EH (cell line): ENCODE data around the gene GRAPL.
"Not testable (repeated sequence)": the region's sequence is repeated elsewhere in the genome, so short reads cannot be mapped to it uniquely, and the experiment has no call there.

ENCODE experiments used
- DNase-seq: peaks from one replicate; pipeline ENCODE4 v3.0.0-alpha.2; 2015; ENCODE audit warnings: low read depth

Gene GRAPL

DNA sequence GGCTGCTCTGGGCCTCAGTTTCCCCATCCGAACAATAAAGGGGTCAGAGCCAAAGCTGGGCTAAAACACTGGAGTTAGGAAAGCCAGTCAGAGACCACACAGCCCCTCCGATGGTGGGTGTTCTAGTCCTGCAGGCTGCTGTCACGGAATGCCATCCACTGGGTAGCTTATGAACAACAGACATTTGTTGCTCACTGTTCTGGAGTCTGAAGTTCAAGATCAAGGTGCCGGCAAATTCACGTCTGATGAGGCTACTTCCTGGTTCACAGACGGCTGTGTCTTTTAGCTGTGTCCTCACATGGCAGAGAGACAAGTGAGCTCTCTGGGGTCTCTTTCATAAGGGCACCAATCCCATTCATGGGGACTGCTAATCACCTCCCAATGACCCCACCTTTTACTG is 9.2 kb downstream of the GRAPL start:
- not testable (repeated sequence) for DNase-seq

DNA sequence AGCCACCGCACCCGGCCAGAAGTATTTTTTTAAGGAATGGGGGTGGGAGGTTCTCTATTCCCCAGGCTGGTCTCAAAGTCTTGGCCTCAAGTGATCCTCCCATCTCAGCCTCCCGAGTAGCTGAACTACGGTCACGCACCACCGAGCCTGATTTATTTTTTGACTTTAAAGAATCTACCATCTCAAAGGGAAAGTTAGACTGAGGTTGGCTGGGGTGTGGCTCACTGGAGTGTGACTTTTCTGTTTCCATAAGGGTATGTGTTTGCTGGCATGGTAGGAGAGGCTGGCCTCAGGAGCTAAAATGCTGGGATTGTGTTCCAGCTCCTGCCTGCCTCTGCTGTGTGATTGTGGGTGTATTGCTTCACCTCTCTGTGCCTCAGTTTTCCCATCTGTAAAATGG is 10.6 kb downstream of the GRAPL start:
- DNase-seq: not testable (repeated sequence)

DNA sequence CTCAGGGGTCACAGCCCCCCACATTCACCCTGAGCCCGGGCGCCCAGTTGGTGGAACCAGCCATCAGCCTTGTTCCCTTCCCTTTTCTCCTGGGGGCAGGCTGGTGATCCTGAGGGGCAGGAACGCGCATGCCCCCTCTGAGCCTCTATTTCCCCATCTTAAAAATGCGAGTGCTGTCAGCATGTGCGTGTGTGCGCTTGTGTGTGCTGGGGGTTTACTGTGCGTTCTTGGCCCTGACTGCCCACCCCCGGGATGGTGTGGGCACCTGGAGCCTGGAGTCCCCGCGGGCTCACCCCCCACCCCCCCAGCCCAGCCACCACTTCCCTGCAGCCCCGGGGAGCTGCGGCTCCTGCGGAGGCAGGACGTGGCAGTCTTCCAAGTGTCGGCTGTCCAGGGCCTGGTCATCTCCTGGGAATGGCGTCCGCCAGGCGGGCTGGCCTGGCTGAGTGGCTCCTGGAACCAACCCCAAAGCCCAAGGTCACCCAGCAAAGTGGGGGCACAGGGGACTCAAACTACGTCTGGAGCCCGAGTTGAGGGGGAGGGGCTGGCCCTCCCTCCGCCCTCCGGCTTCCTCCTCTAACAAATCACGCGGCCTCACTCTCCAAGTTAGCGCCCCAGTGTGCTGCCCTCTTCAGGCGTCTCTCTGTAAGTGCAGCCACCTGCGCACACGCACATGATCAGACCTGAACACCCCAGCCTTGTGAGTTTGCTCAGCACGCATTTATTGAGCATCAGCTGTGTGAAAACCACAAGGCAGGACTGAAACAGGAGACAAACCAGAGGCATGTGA is 14.2 kb downstream of the GRAPL start:
- DNase-seq: not testable (repeated sequence)

- not testable (repeated sequence) for DNase-seq
Observed at GRCh38 chr17:19142419-19142818, 15.0 kb downstream of the GRAPL start.

GRCh38 chr17:19143097-19143777 is 15.8 kb downstream of the GRAPL start:
- DNase-seq: not testable (repeated sequence)

DNA sequence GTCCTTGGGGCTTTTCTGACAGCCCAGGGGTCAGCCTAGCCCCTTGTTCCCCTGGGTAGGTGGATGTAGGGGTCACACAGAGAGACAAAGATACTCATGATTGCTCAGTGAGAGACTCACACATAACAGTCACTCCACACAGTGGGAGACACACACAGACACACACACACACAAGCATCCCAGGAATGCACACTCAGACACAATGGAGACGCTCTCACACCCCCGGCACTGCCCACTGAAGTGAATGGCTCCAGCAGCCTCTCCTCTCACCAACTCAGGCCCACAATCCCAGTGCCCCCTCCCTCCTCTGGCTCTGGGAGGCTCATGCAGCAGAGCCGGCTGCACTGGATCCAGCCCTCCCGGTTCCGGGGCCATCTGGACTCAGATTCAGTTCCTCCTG is 17.0 kb downstream of the GRAPL start:
- not testable (repeated sequence) for DNase-seq

GRCh38 chr17:19145471-19145870 is 18.1 kb downstream of the GRAPL start:
- DNase-seq: not testable (repeated sequence)

- DNase-seq: not testable (repeated sequence)
Observed at GRCh38 chr17:19150678-19151615, 23.6 kb downstream of the GRAPL start.

DNA sequence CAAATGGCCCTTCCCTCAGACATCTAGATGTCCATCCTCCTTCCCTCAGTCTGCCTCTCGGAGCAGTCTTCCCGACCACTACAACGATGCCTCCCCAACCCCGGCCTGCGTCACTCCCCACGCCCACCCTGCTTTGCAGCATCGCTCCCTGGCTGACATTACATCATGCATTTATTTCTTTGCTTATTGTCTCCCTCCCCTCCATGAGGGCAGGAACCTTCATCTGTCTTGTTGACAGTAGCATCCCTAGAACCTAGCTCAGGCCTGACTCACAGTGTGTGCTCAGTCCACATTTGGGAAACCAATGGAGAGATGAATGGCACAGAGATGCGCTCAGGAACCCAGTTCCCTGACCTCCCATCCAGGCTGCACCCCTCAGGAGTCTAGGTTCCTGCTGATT is 30.2 kb downstream of the GRAPL start:
- not testable (repeated sequence) for DNase-seq

DNA sequence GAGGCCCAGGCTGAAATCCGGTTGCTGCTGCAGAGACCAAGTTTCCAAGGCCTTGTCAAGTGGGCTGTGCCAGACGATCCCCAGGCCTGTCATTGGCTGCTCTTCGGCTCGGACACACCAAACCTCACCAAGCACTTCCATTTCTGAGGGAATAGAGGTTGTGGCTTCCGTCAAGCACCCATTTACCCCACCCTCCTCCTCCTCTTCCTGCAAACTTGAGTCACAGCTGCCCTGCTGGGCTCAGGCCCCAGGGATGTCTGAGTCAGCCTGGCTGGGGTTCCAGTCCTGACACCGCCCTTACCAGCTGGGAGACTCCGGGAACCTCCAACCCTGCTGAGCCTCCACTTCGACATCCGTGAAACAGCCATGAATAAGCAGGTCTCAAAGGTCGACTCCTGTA is 31.1 kb downstream of the GRAPL start:
- DNase-seq: not testable (repeated sequence)

GRCh38 chr17:19158938-19159337 is 31.5 kb downstream of the GRAPL start:
- DNase-seq: not testable (repeated sequence)

DNA sequence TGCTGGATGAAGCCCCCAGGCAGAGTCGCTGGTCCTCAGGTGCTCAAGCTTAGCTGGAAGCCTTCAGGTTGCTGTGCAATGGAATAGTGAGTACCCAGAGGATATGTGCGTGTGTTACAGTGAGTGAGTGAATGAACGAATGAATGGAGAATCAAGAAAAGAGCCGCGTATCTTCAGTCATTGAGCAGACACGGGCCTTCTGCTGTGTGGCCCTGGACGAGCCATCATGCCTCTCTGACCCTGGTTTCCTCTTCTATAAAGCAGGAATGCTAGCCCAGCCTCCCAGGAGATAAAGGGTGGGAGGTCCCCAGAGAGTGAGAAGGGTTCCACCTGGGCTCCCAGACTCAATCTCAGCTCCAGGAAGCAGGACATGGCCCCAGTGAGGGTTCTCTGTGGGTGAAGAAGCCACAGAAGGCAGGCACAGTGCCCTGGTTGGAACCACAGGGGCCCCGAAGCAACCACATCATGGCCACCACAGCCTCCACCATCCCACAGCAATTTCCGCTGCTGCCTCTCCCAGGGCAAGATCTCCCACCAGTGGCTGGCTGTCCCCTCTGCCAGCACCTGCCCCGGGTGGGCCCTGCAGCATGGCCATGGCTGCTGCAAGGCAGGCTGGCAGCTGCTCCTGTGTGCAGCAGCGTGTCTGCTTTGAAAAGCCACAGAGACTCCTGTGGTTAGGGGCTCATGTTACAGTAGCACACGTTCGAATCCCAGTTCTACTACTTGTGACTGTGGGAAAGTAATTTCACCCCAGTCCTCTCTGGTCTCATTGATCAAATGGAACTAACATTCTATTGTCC is 34.1 kb downstream of the GRAPL start:
- DNase-seq: not testable (repeated sequence)

DNA sequence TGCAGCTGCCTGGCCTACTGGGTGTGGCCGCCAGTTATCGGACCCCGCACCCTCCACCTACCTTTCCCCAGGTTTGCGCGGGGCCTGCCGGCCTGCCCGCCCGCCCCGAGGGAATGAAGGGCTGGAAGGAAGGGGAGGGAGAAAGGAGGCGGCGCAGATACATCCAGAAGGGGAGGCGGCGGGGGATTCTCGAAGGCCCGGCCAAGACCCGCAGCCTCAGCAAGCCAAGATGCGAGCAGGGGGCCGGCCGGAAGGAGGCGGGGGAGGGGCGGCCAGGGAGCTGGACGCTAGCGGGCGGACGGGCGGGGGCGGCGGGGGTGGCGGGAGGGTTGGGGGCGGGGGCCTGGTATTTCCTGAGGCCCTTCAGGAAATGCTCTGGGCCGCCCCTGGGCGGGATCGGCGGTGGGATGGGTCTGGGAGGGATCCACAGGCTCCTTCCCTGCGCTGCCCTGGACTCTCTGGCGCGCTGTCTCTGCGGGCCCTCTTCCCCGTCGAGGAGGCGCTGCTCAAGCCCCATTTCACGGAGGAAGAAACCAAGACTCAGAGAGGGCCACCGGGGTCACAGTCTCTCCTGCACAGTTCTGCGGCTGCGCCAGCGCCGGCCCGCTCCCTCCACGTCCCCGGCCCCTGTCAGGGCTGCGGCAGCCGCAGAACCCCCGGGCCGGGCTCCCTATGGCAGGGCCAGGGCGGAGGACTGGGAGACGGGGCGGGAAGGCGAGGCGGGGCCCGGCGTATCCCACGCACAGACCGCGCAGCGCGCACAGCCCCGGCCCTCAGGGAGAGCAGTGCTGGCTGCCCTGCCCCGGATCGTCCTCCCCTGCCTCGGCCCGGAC is 35.2 kb downstream of the GRAPL start:
- DNase-seq: not testable (repeated sequence)

GRCh38 chr17:19174422-19174821 is 47.0 kb downstream of the GRAPL start:
- not testable (repeated sequence) for DNase-seq

DNA sequence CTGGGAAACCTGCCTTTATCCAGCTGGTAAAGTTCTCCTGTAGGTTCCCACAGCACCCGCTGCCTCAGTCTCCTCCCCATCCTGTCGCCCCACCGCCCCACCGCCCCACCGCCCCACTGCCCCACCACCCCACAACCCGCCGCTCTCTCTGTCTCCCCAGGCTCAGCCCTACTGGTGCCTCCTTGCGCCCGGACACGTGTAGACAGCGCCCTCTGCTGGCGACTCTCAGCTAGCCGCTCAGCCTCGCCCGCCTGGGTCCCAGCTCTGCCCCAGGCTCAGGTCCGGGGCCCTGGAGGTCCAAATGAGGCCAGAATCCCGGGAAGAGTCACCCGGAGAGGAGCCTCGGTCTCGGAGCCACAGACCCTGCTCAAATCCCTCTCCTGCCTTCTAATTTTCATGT is 48.0 kb downstream of the GRAPL start:
- DNase-seq: not testable (repeated sequence)

DNA sequence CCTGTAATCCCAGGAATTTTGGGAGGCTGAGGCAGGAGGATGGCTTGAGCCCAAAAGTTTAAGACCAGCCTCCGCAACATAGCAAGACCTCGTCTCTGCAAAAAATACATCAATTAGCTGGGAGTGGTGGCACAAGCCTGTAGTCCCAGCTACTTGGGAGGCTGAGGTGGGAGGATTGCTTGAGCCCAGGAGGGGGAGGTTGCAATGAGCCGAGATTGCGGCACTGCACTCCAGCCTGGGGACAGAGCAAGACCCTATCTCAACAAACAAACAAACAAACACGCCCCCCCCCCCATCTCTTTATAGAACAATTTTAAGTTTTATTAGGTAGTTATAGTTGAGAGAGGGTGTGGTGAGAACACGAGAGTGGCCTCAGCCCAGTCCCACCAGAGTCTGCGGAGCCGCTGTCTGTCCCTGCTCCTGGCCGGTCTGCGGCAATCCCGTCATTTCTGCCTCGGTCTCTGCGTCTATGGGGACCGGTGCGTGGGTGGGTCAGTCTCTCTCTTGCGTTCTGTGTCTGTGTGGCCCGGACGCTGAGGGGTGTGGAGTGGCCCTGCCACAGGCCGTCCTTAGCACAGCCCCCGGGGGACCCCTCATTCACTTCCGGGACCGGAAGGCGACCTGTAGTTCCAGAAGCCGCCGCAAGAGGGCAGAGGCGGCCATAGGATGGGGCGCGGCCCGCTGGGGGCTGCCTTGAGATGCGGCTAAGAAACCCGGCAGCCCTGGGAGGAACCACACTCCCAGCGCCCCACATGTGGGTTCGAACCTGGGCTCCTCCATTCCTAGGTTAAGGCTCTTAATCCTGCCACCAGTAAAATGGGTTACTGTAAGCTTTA is 53.9 kb downstream of the GRAPL start:
- not testable (repeated sequence) for DNase-seq

- not testable (repeated sequence) for DNase-seq
Observed at GRCh38 chr17:19187883-19188869, 60.8 kb downstream of the GRAPL start.
